HL-60 (cell line): ENCODE measurements around the gene SIPA1L3.

Experiments used
- DNase-seq, 2 experiments: peaks; one replicate each; pipeline ENCODE4 v3.0.0-alpha.2; 2010 to 2020; ENCODE audit warnings: low read depth in 1 of 2, low spot score in 1 of 2
- H3K27ac ChIP-seq: fragments of 250-450 bp; sonication (Bioruptor Pico); replicated peaks from 2 replicates; pipeline ENCODE4 v1.5.1; 2020; ENCODE audit warnings: mild to moderate bottlenecking, moderate library complexity
- H3K27me3 ChIP-seq: fragments of 250-450 bp; sonication (Bioruptor Pico); 2 replicates; pipeline ENCODE4 v1.5.1; 2021; ENCODE audit warnings: mild to moderate bottlenecking, moderate library complexity; ENCODE audit not compliant: insufficient read depth, poor library complexity, severe bottlenecking
- H3K4me3 ChIP-seq: replicated peaks from 2 replicates; pipeline ENCODE4 v1.5.1; 2011; ENCODE audit warnings: mild to moderate bottlenecking, control low read depth, low read length; ENCODE audit not compliant: insufficient read depth
- GABPA ChIP-seq: IDR thresholded peaks from 2 replicates; pipeline ENCODE4 v1.6.1; 2012; ENCODE audit warnings: low read depth
- POLR2AphosphoS5 ChIP-seq: IDR thresholded peaks from 2 replicates; pipeline ENCODE4 v1.6.1; 2012; ENCODE audit warnings: low read depth
- SPI1 ChIP-seq: IDR thresholded peaks from 2 replicates; pipeline ENCODE4 v1.6.1; 2012; ENCODE audit warnings: low read depth, mild to moderate bottlenecking, borderline replicate concordance
- TF ChIP-seq, protein P1 (sequence below): IDR thresholded peaks from 2 replicates; pipeline ENCODE4 v1.6.1; 2012; ENCODE audit warnings: low read depth; ENCODE audit not compliant: insufficient replicate concordance
- TF ChIP-seq, protein P2 (sequence below): IDR thresholded peaks from one replicate; pipeline ENCODE4 v1.5.1; 2011; ENCODE audit warnings: low read length, control low read depth, inconsistent platforms; ENCODE audit not compliant: insufficient read depth

Gene SIPA1L3

DNA sequence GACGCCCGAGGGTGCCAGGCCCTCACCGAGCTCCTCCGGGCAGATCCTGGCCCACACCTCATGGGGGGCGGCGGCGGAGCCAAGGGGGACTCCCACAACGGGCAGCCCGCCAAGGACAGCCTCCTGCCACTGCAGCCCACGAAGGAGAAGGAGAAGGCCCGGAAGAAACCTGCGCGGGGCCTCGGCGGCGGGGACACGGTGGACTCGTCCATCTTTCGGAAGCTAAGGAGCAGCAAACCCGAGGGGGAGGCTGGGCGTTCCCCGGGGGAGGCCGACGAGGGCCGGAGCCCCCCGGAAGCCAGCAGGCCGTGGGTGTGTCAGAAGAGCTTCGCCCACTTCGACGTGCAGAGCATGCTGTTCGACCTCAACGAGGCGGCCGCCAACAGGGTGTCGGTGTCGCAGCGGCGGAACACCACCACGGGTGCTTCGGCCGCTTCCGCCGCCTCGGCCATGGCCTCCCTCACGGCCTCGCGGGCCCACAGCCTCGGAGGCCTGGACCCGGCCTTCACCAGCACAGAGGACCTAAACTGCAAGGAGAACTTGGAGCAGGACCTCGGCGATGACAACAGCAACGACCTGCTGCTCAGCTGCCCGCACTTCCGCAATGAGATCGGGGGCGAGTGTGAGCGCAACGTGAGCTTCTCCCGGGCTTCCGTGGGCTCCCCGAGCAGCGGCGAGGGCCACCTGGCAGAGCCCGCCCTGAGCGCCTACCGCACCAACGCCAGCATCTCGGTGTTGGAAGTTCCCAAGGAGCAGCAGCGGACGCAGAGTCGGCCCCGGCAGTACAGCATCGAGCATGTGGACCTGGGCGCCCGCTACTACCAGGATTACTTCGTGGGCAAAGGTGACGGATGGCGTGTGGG, 175.5 kb downstream of the SIPA1L3 start:
- no peak for DNase-seq
- H3K27me3 ChIP-seq: no peaks in the 10 kb centered on the region
- no peak overlapping the region for H3K27ac ChIP-seq
- no peak overlapping the region for H3K4me3 ChIP-seq
- TF ChIP-seq POLR2AphosphoS5: no peak
- TF ChIP-seq, protein P1, sequence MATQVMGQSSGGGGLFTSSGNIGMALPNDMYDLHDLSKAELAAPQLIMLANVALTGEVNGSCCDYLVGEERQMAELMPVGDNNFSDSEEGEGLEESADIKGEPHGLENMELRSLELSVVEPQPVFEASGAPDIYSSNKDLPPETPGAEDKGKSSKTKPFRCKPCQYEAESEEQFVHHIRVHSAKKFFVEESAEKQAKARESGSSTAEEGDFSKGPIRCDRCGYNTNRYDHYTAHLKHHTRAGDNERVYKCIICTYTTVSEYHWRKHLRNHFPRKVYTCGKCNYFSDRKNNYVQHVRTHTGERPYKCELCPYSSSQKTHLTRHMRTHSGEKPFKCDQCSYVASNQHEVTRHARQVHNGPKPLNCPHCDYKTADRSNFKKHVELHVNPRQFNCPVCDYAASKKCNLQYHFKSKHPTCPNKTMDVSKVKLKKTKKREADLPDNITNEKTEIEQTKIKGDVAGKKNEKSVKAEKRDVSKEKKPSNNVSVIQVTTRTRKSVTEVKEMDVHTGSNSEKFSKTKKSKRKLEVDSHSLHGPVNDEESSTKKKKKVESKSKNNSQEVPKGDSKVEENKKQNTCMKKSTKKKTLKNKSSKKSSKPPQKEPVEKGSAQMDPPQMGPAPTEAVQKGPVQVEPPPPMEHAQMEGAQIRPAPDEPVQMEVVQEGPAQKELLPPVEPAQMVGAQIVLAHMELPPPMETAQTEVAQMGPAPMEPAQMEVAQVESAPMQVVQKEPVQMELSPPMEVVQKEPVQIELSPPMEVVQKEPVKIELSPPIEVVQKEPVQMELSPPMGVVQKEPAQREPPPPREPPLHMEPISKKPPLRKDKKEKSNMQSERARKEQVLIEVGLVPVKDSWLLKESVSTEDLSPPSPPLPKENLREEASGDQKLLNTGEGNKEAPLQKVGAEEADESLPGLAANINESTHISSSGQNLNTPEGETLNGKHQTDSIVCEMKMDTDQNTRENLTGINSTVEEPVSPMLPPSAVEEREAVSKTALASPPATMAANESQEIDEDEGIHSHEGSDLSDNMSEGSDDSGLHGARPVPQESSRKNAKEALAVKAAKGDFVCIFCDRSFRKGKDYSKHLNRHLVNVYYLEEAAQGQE: no peak
- no peak for TF ChIP-seq SPI1
- TF ChIP-seq, protein P2, sequence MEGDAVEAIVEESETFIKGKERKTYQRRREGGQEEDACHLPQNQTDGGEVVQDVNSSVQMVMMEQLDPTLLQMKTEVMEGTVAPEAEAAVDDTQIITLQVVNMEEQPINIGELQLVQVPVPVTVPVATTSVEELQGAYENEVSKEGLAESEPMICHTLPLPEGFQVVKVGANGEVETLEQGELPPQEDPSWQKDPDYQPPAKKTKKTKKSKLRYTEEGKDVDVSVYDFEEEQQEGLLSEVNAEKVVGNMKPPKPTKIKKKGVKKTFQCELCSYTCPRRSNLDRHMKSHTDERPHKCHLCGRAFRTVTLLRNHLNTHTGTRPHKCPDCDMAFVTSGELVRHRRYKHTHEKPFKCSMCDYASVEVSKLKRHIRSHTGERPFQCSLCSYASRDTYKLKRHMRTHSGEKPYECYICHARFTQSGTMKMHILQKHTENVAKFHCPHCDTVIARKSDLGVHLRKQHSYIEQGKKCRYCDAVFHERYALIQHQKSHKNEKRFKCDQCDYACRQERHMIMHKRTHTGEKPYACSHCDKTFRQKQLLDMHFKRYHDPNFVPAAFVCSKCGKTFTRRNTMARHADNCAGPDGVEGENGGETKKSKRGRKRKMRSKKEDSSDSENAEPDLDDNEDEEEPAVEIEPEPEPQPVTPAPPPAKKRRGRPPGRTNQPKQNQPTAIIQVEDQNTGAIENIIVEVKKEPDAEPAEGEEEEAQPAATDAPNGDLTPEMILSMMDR: no peak
- TF ChIP-seq GABPA: no peak

DNA sequence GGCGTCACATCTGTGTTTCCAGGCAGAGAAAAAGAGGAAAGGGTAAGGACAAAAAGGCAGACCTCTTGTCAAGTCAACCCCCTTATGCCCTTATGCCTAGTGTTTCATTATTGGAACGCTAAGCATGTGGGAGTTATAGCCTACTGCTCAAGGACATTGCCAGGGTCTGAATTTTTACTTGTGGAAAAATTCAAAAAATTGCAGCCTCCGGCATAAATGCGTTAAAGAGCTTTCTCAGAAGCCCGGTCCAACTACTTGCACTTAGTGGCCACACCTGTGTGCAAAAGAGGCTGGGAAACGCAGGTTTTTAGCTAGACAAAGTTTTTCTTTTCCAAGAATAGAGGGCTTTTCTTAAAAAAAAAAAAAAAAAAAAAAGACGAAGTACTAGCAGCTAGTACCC, 177.2 kb downstream of the SIPA1L3 start:
- no peaks in the 10 kb centered on the region for H3K27me3 ChIP-seq
- no peak for DNase-seq
- no peak overlapping the region for H3K27ac ChIP-seq
- no peak overlapping the region for H3K4me3 ChIP-seq
- TF ChIP-seq SPI1 (no peak), GABPA (no peak), POLR2AphosphoS5 (no peak)
- TF ChIP-seq, protein P1: no peak
- TF ChIP-seq, protein P2: no peak

DNA sequence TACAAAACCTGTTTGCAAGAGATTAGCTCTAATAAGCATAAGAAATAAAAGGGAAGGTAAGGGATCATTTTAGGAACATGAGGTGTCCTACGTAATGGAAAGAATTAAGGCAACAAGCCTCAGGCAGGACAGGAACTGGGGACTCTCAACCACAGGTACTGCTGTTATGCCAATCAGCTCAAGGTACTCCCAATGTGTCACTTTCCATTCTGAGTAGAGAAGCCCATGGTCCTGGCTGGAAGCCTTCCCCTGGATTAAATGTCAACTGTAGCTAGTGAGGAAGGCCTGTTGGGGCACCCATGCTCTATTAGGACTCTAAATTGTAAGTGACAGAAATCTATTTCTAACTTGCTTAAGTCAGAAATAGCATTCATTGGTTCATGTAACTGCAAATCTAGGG, 182.4 kb downstream of the SIPA1L3 start:
- TF ChIP-seq, protein P2: no peak
- TF ChIP-seq SPI1: no peak
- TF ChIP-seq, protein P1: no peak
- Histone ChIP-seq H3K27me3 (no peaks in the 10 kb centered on the region), H3K27ac (no peak overlapping the region), H3K4me3 (no peak overlapping the region)
- no peak for DNase-seq
